HEK293 (cell line): ENCODE data around the gene TMEM222.

Experiments
- CTCF ChIA-PET: fragments of 350-600 bp; formaldehyde crosslinking; extraction: SDS; loops from one replicate; lab custom pipeline; 2021; ENCODE audit warnings: antibody characterized with exemption; lab: Yijun Ruan, JAX
- POLR2A ChIA-PET: fragments of 300-600 bp; formaldehyde crosslinking; extraction: SDS; loops from one replicate; lab custom pipeline; 2020; ENCODE audit warnings: antibody characterized with exemption, inconsistent platforms; lab: Yijun Ruan, JAX
- H3K27ac ChIP-seq: fragments of 200-500 bp; sonication (Bioruptor generic); 2 replicates; pipeline ENCODE4 v1.5.1; 2014; ENCODE audit warnings: low read depth, low read length, control low read depth, inconsistent platforms; ENCODE audit errors: extremely low read depth
- H3K36me3 ChIP-seq, 2 experiments: fragments of 200-500 bp in 1 of 2; sonication (Bioruptor generic) in 1 of 2; 1 replicate in 1 of 2; 2 replicates in 1 of 2; pipeline ENCODE4 v1.5.1; 2014 to 2017; ENCODE audit warnings: inconsistent platforms in 2 of 2, low read length in 2 of 2; ENCODE audit not compliant: control insufficient read depth in 2 of 2, insufficient read depth in 1 of 2
- H3K4me1 ChIP-seq: fragments of 200-500 bp; sonication (Bioruptor generic); 2 replicates; pipeline ENCODE4 v1.5.1; 2014; ENCODE audit warnings: mild to moderate bottlenecking, low read length, inconsistent platforms; ENCODE audit not compliant: control insufficient read depth, insufficient read depth
- H3K4me3 ChIP-seq: 2 replicates; pipeline ENCODE4 v1.5.1; 2011; ENCODE audit warnings: low read depth, mild to moderate bottlenecking, control low read depth, low read length, moderate library complexity
- H3K9me3 ChIP-seq: fragments of 200-500 bp; sonication (Bioruptor generic); 2 replicates; pipeline ENCODE4 v1.5.1; 2014; ENCODE audit warnings: low read depth, low read length, inconsistent platforms; ENCODE audit not compliant: control insufficient read depth, insufficient read depth
- BCL11A ChIP-seq: fragments of 450-650 bp; formaldehyde crosslinking; IDR thresholded peaks from 2 replicates; pipeline ENCODE4 v1.5.1; 2016; ENCODE audit warnings: low read depth, missing biosample characterization, missing genetic modification characterization
- KLF17 ChIP-seq: fragments of 450-650 bp; formaldehyde crosslinking; IDR thresholded peaks from 2 replicates; pipeline ENCODE4 v1.5.1; 2016; ENCODE audit warnings: missing biosample characterization, missing genetic modification characterization
- REPIN1 ChIP-seq: fragments of 450-650 bp; formaldehyde crosslinking; IDR thresholded peaks from 2 replicates; pipeline ENCODE4 v1.5.1; 2017; ENCODE audit warnings: missing biosample characterization, missing genetic modification characterization, low read depth
- SETDB1 ChIP-seq: IDR thresholded peaks from one replicate; pipeline ENCODE4 v1.6.1; 2017; ENCODE audit warnings: mild to moderate bottlenecking, low read length, moderate library complexity, mixed read lengths; ENCODE audit not compliant: insufficient read length
- ZBTB10 ChIP-seq: fragments of 450-650 bp; formaldehyde crosslinking; IDR thresholded peaks from 2 replicates; pipeline ENCODE4 v1.5.1; 2016; ENCODE audit warnings: missing biosample characterization, missing genetic modification characterization
- ZBTB7A ChIP-seq: fragments of 450-650 bp; formaldehyde crosslinking; IDR thresholded peaks from 2 replicates; pipeline ENCODE4 v1.5.1; 2016; ENCODE audit warnings: low read depth, missing biosample characterization, missing genetic modification characterization
- ZFP41 ChIP-seq: fragments of 450-650 bp; formaldehyde crosslinking; IDR thresholded peaks from 2 replicates; pipeline ENCODE4 v1.5.1; 2016; ENCODE audit warnings: missing biosample characterization, missing genetic modification characterization, borderline replicate concordance
- ZNF175 ChIP-seq: fragments of 450-650 bp; formaldehyde crosslinking; IDR thresholded peaks from 2 replicates; pipeline ENCODE4 v1.5.1; 2016; ENCODE audit warnings: missing biosample characterization, missing genetic modification characterization
- ZNF19 ChIP-seq: fragments of 450-650 bp; formaldehyde crosslinking; IDR thresholded peaks from 2 replicates; pipeline ENCODE4; 2016; ENCODE audit warnings: missing biosample characterization, missing genetic modification characterization, low read depth
- ZNF202 ChIP-seq: fragments of 450-650 bp; formaldehyde crosslinking; IDR thresholded peaks from 2 replicates; pipeline ENCODE4 v1.5.1; 2016; ENCODE audit warnings: missing biosample characterization, missing genetic modification characterization, borderline replicate concordance
- ZNF362 ChIP-seq: fragments of 450-650 bp; formaldehyde crosslinking; IDR thresholded peaks from 2 replicates; pipeline ENCODE4 v1.5.1; 2016; ENCODE audit warnings: missing biosample characterization, missing genetic modification characterization
- ZNF514 ChIP-seq: fragments of 450-650 bp; formaldehyde crosslinking; IDR thresholded peaks from 2 replicates; pipeline ENCODE4 v1.5.1; 2016; ENCODE audit warnings: missing biosample characterization, missing genetic modification characterization
- ZNF596 ChIP-seq: fragments of 450-650 bp; IDR thresholded peaks from 2 replicates; pipeline ENCODE4 v1.5.0; 2018; ENCODE audit warnings: missing biosample characterization, mild to moderate bottlenecking, missing genetic modification characterization, moderate library complexity
- ZNF610 ChIP-seq: fragments of 450-650 bp; formaldehyde crosslinking; IDR thresholded peaks from 2 replicates; pipeline ENCODE4 v1.5.1; 2016; ENCODE audit warnings: missing biosample characterization, missing genetic modification characterization, borderline replicate concordance
- ZNF624 ChIP-seq: fragments of 450-650 bp; formaldehyde crosslinking; IDR thresholded peaks from 2 replicates; pipeline ENCODE4 v1.5.1; 2017; ENCODE audit warnings: missing biosample characterization, missing genetic modification characterization
- ZSCAN4 ChIP-seq: fragments of 450-650 bp; formaldehyde crosslinking; IDR thresholded peaks from 2 replicates; pipeline ENCODE4 v1.5.1; 2017; ENCODE audit warnings: missing biosample characterization, missing genetic modification characterization
- TF ChIP-seq, protein P1 (sequence below): fragments of 450-650 bp; formaldehyde crosslinking; IDR thresholded peaks from 2 replicates; pipeline ENCODE4 v1.5.1; 2016; ENCODE audit warnings: missing biosample characterization, missing genetic modification characterization
- TF ChIP-seq, protein P2 (sequence below): fragments of 450-650 bp; formaldehyde crosslinking; IDR thresholded peaks from 2 replicates; pipeline ENCODE4 v1.5.1; 2017; ENCODE audit warnings: missing biosample characterization, missing genetic modification characterization
- TF ChIP-seq, protein P3 (sequence below): fragments of 450-650 bp; formaldehyde crosslinking; IDR thresholded peaks from 2 replicates; pipeline ENCODE4 v1.5.1; 2016; ENCODE audit warnings: missing biosample characterization, missing genetic modification characterization, low read depth

The TMEM222 gene

GRCh38 chr1:27314737-27315136 lies 7.2 kb upstream of the TMEM222 start:
- ChIA-PET CTCF (interaction anchor here (1.2 to 9.9 kb wide), 2 partner anchors 16 to 80 kb away, joined by 3 to 118 read pairs; no protein-coding TSS in a partner anchor), POLR2A (no interaction called here)
- no peaks in the 10 kb centered on the region for H3K4me1 ChIP-seq
- TF ChIP-seq, protein P1, sequence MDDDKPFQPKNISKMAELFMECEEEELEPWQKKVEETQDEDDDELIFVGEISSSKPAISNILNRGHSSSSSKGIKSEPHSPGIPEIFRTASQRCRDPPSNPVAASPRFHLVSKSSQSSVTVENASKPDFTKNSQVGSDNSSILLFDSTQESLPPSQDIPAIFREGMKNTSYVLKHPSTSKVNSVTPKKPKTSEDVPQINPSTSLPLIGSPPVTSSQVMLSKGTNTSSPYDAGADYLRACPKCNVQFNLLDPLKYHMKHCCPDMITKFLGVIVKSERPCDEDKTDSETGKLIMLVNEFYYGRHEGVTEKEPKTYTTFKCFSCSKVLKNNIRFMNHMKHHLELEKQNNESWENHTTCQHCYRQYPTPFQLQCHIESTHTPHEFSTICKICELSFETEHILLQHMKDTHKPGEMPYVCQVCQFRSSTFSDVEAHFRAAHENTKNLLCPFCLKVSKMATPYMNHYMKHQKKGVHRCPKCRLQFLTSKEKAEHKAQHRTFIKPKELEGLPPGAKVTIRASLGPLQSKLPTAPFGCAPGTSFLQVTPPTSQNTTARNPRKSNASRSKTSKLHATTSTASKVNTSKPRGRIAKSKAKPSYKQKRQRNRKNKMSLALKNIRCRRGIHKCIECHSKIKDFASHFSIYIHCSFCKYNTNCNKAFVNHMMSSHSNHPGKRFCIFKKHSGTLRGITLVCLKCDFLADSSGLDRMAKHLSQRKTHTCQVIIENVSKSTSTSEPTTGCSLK (tag by site-specific recombination), result no peak
- TF ChIP-seq ZFP41 (tag by site-specific recombination) (no peak), BCL11A (tag by site-specific recombination) (no peak), ZBTB10 (tag by site-specific recombination) (no peak), ZNF596 (tag by site-specific recombination) (no peak), ZNF202 (no peak), ZNF610 (no peak), ZNF624 (no peak), ZBTB7A (tag by site-specific recombination) (no peak), ZSCAN4 (no peak), KLF17 (tag by site-specific recombination) (no peak), ZNF175 (tag by site-specific recombination) (no peak)
- TF ChIP-seq, protein P2, sequence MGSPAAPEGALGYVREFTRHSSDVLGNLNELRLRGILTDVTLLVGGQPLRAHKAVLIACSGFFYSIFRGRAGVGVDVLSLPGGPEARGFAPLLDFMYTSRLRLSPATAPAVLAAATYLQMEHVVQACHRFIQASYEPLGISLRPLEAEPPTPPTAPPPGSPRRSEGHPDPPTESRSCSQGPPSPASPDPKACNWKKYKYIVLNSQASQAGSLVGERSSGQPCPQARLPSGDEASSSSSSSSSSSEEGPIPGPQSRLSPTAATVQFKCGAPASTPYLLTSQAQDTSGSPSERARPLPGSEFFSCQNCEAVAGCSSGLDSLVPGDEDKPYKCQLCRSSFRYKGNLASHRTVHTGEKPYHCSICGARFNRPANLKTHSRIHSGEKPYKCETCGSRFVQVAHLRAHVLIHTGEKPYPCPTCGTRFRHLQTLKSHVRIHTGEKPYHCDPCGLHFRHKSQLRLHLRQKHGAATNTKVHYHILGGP (tag by site-specific recombination), result no peak
- TF ChIP-seq, protein P3, sequence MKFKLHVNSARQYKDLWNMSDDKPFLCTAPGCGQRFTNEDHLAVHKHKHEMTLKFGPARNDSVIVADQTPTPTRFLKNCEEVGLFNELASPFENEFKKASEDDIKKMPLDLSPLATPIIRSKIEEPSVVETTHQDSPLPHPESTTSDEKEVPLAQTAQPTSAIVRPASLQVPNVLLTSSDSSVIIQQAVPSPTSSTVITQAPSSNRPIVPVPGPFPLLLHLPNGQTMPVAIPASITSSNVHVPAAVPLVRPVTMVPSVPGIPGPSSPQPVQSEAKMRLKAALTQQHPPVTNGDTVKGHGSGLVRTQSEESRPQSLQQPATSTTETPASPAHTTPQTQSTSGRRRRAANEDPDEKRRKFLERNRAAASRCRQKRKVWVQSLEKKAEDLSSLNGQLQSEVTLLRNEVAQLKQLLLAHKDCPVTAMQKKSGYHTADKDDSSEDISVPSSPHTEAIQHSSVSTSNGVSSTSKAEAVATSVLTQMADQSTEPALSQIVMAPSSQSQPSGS (tag by site-specific recombination), result no peak
- TF ChIP-seq, all 188 proteins: peak for 0
- no peaks in the 10 kb centered on the region for H3K36me3 ChIP-seq
- H3K4me3 ChIP-seq, result no peak overlapping the region
- H3K9me3 ChIP-seq, result no peaks in the 10 kb centered on the region
- no peak overlapping the region for H3K27ac ChIP-seq

DNA sequence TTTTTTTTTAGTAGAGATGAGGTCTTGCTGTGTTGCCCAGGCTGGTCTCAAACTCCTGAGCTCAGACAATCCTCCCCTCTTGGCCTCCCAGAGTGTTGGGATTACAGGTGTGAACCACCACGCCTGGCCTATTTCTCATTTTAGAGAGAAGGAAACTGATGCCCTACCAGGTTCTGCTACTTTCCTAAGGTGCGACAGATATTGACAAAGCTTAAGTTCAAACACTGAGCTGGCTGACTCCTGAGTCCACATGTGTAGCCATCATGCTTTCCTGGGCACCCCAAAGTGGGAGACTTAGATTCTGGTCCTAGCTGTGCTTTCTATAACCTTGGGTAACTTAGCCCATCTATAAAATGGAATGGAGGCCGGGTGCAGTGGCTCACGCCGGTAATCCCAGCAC lies 5.1 kb upstream of the TMEM222 start:
- TF ChIP-seq ZNF19 (tag by site-specific recombination) (no peak), ZNF514 (no peak), ZNF362 (tag by site-specific recombination) (no peak), SETDB1 (no peak), REPIN1 (no peak)
- Histone ChIP-seq H3K4me3 (no peak overlapping the region), H3K4me1 (no peaks in the 10 kb centered on the region), H3K27ac (no peak overlapping the region), H3K9me3 (no peaks in the 10 kb centered on the region), H3K36me3 (no peaks in the 10 kb centered on the region)
- POLR2A ChIA-PET, result interaction anchor here (1.1 kb wide), 1 partner anchor 32 kb away, joined by 5 read pairs; no protein-coding TSS in a partner anchor
- CTCF ChIA-PET, result interaction anchor here (0.7 to 1.6 kb wide), 5 partner anchors 16 to 72 kb away, joined by 3 to 6 read pairs (median 4); no protein-coding TSS in a partner anchor
